Kidney epithelial cell (primary cell): ENCODE data around the gene ITPR1. TPM values are rescaled to one million over a fixed set of nuclear protein-coding genes. Genes with fewer than 3 reads are reported as not detected.

Experiments used
- DNase-seq: peaks from one replicate; pipeline ENCODE4 v3.0.0-alpha.2; 2010; ENCODE audit warnings: low read depth
- H3K27me3 ChIP-seq: 2 replicates; pipeline ENCODE4 v1.6.0; 2011; ENCODE audit warnings: low read length; ENCODE audit not compliant: control insufficient read depth, insufficient read depth
- H3K36me3 ChIP-seq: 2 replicates; pipeline ENCODE4 v1.5.1; 2011; ENCODE audit warnings: low read length; ENCODE audit not compliant: control insufficient read depth, insufficient read depth
- H3K4me3 ChIP-seq: 2 replicates; pipeline ENCODE4 v1.5.1; 2011; ENCODE audit warnings: low read depth, mild to moderate bottlenecking, control low read depth, low read length
- total RNA-seq: library from RNA; depleted of rRNA; stranded (reverse); fragments of >200 nt; gene quantifications from 2 replicates; pipeline ENCODE4 v1.2.3, GENCODE V29; 2015
- TF ChIP-seq, protein P1 (sequence below): IDR thresholded peaks from 2 replicates; pipeline ENCODE4 v1.5.1; 2011; ENCODE audit warnings: mild to moderate bottlenecking, moderate library complexity, low read length, control low read depth, inconsistent platforms; ENCODE audit not compliant: insufficient read depth, poor library complexity, severe bottlenecking

Gene ITPR1
- total RNA-seq, 1 donor from 2014 or later, result 8.9 TPM

DNA sequence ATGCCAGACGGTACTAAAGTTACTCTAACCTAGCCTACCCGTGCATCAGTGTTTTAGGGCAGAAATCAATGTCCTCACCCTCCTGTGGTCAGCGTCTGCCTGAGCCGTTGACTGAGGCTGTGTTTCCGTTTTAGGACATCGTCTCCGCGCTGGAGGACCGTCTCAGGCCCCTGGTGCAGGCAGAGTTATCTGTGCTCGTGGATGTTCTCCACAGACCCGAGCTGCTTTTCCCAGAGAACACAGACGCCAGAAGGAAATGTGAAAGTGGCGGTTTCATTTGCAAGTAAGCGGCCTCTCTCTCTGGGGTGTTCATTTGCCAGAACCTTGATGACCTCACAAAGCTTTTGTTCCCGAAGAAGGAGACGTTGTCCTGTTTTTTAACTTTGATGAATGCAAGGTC is 217.0 kb downstream of the ITPR1 start:
- TF ChIP-seq, protein P1, sequence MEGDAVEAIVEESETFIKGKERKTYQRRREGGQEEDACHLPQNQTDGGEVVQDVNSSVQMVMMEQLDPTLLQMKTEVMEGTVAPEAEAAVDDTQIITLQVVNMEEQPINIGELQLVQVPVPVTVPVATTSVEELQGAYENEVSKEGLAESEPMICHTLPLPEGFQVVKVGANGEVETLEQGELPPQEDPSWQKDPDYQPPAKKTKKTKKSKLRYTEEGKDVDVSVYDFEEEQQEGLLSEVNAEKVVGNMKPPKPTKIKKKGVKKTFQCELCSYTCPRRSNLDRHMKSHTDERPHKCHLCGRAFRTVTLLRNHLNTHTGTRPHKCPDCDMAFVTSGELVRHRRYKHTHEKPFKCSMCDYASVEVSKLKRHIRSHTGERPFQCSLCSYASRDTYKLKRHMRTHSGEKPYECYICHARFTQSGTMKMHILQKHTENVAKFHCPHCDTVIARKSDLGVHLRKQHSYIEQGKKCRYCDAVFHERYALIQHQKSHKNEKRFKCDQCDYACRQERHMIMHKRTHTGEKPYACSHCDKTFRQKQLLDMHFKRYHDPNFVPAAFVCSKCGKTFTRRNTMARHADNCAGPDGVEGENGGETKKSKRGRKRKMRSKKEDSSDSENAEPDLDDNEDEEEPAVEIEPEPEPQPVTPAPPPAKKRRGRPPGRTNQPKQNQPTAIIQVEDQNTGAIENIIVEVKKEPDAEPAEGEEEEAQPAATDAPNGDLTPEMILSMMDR, result no peak
- H3K27me3 ChIP-seq, result no peaks in the 10 kb centered on the region

DNA sequence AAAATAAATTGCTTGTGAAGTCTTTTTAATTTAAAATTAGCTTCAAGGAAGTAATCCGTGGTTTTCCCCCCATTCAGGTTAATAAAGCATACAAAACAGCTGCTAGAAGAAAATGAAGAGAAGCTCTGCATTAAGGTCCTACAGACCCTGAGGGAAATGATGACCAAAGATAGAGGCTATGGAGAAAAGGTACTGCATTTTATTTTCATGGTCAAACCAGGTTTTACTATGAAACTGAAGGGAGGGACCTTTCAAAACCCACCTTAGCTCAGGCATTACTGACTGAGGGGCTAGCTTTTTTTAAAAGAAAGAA is 218.5 kb downstream of the ITPR1 start:
- Histone ChIP-seq H3K4me3 (no peak overlapping the region), H3K27me3 (no peaks in the 10 kb centered on the region), H3K36me3 (no peaks in the 10 kb centered on the region)
- TF ChIP-seq, protein P1, result no peak
- no peak for DNase-seq

More for the DNA sequence above, 217.0 kb downstream of the ITPR1 start:
- H3K36me3 ChIP-seq, result no peaks in the 10 kb centered on the region
- no peak overlapping the region for H3K4me3 ChIP-seq
- no peak for DNase-seq

DNA sequence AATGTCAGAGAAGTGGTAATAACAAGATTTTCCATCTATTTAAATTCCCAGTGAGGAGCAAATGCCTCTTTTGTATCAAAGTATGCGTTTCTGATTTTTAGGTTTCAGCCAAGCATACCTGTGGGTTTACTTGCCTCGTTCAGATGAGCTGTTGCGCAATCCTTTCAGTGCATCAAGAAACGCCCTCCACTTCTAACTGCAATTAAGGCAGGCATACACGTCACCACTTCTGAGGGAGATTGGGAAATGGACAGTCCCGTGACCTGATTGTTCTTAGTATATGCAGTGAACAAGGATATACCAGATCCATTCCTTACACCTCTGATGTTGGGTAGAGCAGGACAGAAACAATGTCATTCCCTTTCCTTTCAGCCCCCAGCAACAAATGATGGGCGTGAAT is 219.0 kb downstream of the ITPR1 start:
- Histone ChIP-seq H3K27me3 (no peaks in the 10 kb centered on the region), H3K36me3 (no peaks in the 10 kb centered on the region), H3K4me3 (no peak overlapping the region)
- peak; percentile 82 for DNase-seq
- TF ChIP-seq, protein P1, result no peak

DNA sequence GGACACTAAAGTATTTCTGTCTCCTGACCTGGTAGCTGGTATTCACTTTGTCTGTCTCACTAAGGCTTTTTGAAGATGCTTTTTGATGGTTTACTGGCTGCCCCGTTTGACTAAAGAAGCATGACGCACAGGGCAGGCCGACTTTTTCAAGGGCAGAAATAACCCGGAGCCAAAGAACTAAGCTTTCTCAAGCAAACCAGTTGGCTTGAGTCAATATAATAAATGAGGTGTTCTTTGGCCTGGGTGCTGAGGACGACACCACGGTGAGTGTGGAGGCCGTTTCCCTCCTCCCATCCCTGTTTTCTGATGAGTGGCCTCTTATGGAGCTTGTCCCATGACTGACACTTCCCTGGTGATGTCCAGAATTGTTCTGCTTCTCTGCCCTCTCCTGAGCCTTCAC is 220.9 kb downstream of the ITPR1 start:
- TF ChIP-seq, protein P1, result no peak
- H3K4me3 ChIP-seq, result no peak overlapping the region
- no peaks in the 10 kb centered on the region for H3K36me3 ChIP-seq
- H3K27me3 ChIP-seq, result no peaks in the 10 kb centered on the region
- no peak for DNase-seq

DNA sequence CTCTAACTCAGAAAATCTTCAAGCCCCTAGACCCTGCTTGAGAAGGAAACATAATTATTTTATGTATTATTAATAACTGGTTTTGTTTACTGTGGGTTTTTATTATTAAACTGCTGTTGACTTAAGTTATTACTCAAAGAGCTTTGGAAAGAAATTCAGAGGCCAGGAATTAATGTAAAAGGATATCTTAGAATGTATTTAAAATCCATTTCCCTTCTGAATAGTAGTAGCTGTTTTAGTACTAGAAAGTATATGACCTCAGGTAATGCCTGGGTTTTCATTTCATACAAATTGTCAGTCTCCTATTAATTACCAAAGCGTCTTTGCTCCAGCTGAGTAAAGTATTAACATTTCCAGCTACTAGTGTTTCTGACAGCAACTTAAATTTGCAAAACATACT is 223.1 kb downstream of the ITPR1 start:
- H3K27me3 ChIP-seq, result no peaks in the 10 kb centered on the region
- TF ChIP-seq, protein P1, result no peak
- H3K36me3 ChIP-seq, result no peaks in the 10 kb centered on the region
- no peak for DNase-seq
- no peak overlapping the region for H3K4me3 ChIP-seq

DNA sequence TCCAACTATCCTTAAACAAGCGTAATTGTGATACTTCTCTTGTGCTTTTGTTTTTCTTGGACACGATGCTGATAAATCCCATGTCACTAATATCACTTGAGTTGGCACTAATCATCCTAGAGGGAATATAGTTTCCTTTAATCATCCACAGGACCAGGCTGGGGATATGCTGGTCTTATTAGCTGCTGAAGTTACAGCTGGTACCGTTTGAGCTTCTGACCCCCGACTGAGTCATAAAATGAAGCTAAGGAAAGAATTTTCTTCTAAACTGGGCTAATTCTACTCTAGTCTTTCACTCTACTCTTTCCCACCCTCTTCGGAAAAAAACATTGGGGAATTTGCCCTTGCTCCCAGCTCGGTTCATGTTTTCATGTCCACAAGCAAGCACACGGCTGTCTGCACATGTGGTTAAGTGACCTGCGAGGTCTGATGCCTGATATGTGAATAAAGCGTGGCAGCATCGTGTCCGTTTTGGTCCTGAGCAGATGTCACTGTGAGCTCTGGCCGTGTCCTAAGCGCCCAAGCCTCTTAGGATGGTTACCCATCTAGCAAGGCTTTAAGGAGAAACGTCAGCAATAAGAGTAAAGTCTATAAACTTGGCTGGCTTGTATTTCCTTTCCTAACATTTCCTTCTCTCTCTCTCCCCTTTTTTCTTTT is 223.7 kb downstream of the ITPR1 start:
- TF ChIP-seq, protein P1, result no peak
- Histone ChIP-seq H3K4me3 (no peak overlapping the region), H3K36me3 (no peaks in the 10 kb centered on the region), H3K27me3 (no peaks in the 10 kb centered on the region)
- DNase-seq, result no peak
